HCT116 (cell line): Measurements from ENCODE around the gene GDF10. TPM values are rescaled to one million over a fixed set of nuclear protein-coding genes. Genes with fewer than 3 reads are reported as not detected.

Source experiments
- ATAC-seq: fragments of 200-7000 bp; cut with Tn5 transposase; 2 replicates; pipeline ENCODE4 v1.9.1; 2020; ENCODE audit warnings: mild to moderate bottlenecking, moderate library complexity
- BruUV-seq: library from RNA; stranded (reverse); fragments of 400-500 nt; replicated peaks from 2 replicates; lab custom pipeline; 2021; lab: Mats Ljungman, UMichigan
- CTCF ChIA-PET: fragments of 300-600 bp; sonication (Branson Sonifier 250); formaldehyde crosslinking; loops from one replicate; lab custom pipeline; 2021; ENCODE audit warnings: antibody characterized with exemption; lab: Charles Lee
- POLR2A ChIA-PET: fragments of 300-600, 350-600 bp; sonication (Branson Sonifier 250); formaldehyde crosslinking; loops from one replicate; lab custom pipeline; 2021; ENCODE audit warnings: antibody characterized with exemption; lab: Charles Lee
- RAD21 ChIA-PET, 2 experiments: fragments of 300-600 bp; sonication (Branson Sonifier 250); formaldehyde crosslinking; loops; one replicate each; lab custom pipeline; 2023; ENCODE audit warnings: low total read pairs in 2 of 2; ENCODE audit not compliant: uncharacterized antibody in 2 of 2, unreplicated experiment in 2 of 2, low non-redundant PET in 1 of 2; lab: Charles Lee
- DNase-seq: peaks from one replicate; pipeline ENCODE4 v3.0.0-alpha.2; 2010; ENCODE audit warnings: low read depth, low spot score
- H2AFZ ChIP-seq: fragments of 200-600 bp; shearing (Covaris generic), sonication (generic); 2 replicates; pipeline ENCODE4 v1.6.1; 2017; ENCODE audit warnings: low read depth, mixed run types, mixed read lengths, antibody characterized with exemption, low read length; ENCODE audit not compliant: poor library complexity, severe bottlenecking
- H3K27ac ChIP-seq: 2 replicates; pipeline ENCODE4 v1.5.1; 2012; ENCODE audit warnings: low read depth, low read length
- H3K27me3 ChIP-seq: fragments of 200-600 bp; sonication (generic); 2 replicates; pipeline ENCODE4 v1.6.1; 2016; ENCODE audit warnings: mixed run types, low read length, mixed read lengths; ENCODE audit not compliant: insufficient read depth
- H3K36me3 ChIP-seq, 2 experiments: fragments of 200-500 bp in 1 of 2; fragments of 200-600 bp in 1 of 2; sonication (Bioruptor generic) in 1 of 2; sonication (generic) in 1 of 2; 2 replicates each; pipeline versions ENCODE4 v1.5.1 to v1.6.1; 2014 to 2016; ENCODE audit warnings: low read length in 2 of 2, inconsistent platforms in 1 of 2, mixed read lengths in 1 of 2, mixed run types in 1 of 2; ENCODE audit not compliant: insufficient read depth in 2 of 2, control insufficient read depth in 1 of 2
- H3K4me1 ChIP-seq, 2 experiments: fragments of 200-600 bp in 1 of 2; sonication (generic) in 1 of 2; 2 replicates each; pipeline versions ENCODE4 v1.5.1 to v1.6.1; 2012 to 2017; ENCODE audit warnings: low read length in 2 of 2, inconsistent platforms in 1 of 2, mild to moderate bottlenecking in 1 of 2, mixed read lengths in 1 of 2, mixed run types in 1 of 2, moderate library complexity in 1 of 2; ENCODE audit not compliant: insufficient read depth in 2 of 2, control insufficient read depth in 1 of 2
- H3K4me2 ChIP-seq: fragments of 200-600 bp; sonication (generic); 2 replicates; pipeline ENCODE4 v1.6.1; 2017; ENCODE audit warnings: mixed run types, low read length, mixed read lengths
- H3K4me3 ChIP-seq, 2 experiments: fragments of 200-600 bp in 1 of 2; sonication (generic) in 1 of 2; replicated peaks in 1 of 2; 2 replicates each; pipeline ENCODE4 v1.5.1; 2011 to 2016; ENCODE audit warnings: low read length in 2 of 2, control low read depth in 1 of 2, low read depth in 1 of 2, mild to moderate bottlenecking in 1 of 2, mixed read lengths in 1 of 2, mixed run types in 1 of 2
- H3K79me2 ChIP-seq: fragments of 200-600 bp; sonication (generic); 2 replicates; pipeline ENCODE4 v1.6.1; 2017; ENCODE audit warnings: mild to moderate bottlenecking, mixed run types, low read length, moderate library complexity, mixed read lengths; ENCODE audit not compliant: insufficient read depth
- H3K9ac ChIP-seq: fragments of 200-600 bp; sonication (generic); 2 replicates; pipeline ENCODE4 v1.6.1; 2016; ENCODE audit warnings: low read length, mixed read lengths
- H3K9me2 ChIP-seq: fragments of 200-600 bp; sonication (generic), shearing (Covaris generic); 2 replicates; pipeline ENCODE4 v1.6.1; 2017; ENCODE audit warnings: mixed run types, mild to moderate bottlenecking, moderate library complexity; ENCODE audit not compliant: insufficient read depth
- H3K9me3 ChIP-seq, 2 experiments: fragments of 200-500 bp in 1 of 2; fragments of 200-600 bp in 1 of 2; sonication (Bioruptor generic) in 1 of 2; sonication (generic) in 1 of 2; 2 replicates each; pipeline ENCODE4 v1.6.1; 2014 to 2017; ENCODE audit warnings: low read length in 2 of 2, mixed read lengths in 2 of 2, inconsistent platforms in 1 of 2, low read depth in 1 of 2, mild to moderate bottlenecking in 1 of 2, mixed run types in 1 of 2, moderate library complexity in 1 of 2; ENCODE audit not compliant: control insufficient read depth in 1 of 2, insufficient read depth in 1 of 2
- H4K20me1 ChIP-seq: fragments of 200-600 bp; sonication (generic), shearing (Covaris generic); 2 replicates; pipeline ENCODE4 v1.6.1; 2017; ENCODE audit warnings: mixed run types, mild to moderate bottlenecking, moderate library complexity; ENCODE audit not compliant: insufficient read depth
- CEBPB ChIP-seq: IDR thresholded peaks from 2 replicates; pipeline ENCODE4 v1.6.1; 2012; ENCODE audit warnings: low read depth
- EGR1 ChIP-seq: IDR thresholded peaks from 2 replicates; pipeline ENCODE4 v1.6.1; 2012; ENCODE audit warnings: low read depth
- ELF1 ChIP-seq: IDR thresholded peaks from 2 replicates; pipeline ENCODE4 v1.6.1; 2012; ENCODE audit warnings: low read depth, borderline replicate concordance
- EZH2 ChIP-seq: fragments of 200-600 bp; sonication (generic); IDR thresholded peaks from 2 replicates; pipeline ENCODE4 v1.6.1; 2017; ENCODE audit warnings: antibody characterized with exemption, mixed run types
- EZH2phosphoT487 ChIP-seq: fragments of 200-600 bp; IDR thresholded peaks from 2 replicates; pipeline ENCODE4 v1.6.1; 2018; ENCODE audit warnings: antibody characterized with exemption, borderline replicate concordance
- FOSL1 ChIP-seq: IDR thresholded peaks from 2 replicates; pipeline ENCODE4 v1.6.1; 2012; ENCODE audit warnings: low read depth
- JUND ChIP-seq: IDR thresholded peaks from 2 replicates; pipeline ENCODE4 v1.6.1; 2012
- POLR2A ChIP-seq: IDR thresholded peaks from 2 replicates; pipeline ENCODE4 v1.7.0; 2011; ENCODE audit warnings: borderline replicate concordance; ENCODE audit not compliant: insufficient read depth, insufficient read length; ENCODE audit errors: extremely low read depth
- POLR2AphosphoS5 ChIP-seq: IDR thresholded peaks from 2 replicates; pipeline ENCODE4 v1.6.1; 2011; ENCODE audit warnings: mild to moderate bottlenecking, low read depth, low read length, moderate library complexity
- RAD21 ChIP-seq: IDR thresholded peaks from 2 replicates; pipeline ENCODE4 v1.6.1; 2012; ENCODE audit warnings: low read depth, mild to moderate bottlenecking
- SIN3A ChIP-seq: IDR thresholded peaks from 2 replicates; pipeline ENCODE4 v1.6.1; 2012; ENCODE audit warnings: low read depth
- SP1 ChIP-seq: IDR thresholded peaks from 2 replicates; pipeline ENCODE4 v1.6.1; 2012; ENCODE audit warnings: low read depth
- TCF7L2 ChIP-seq: IDR thresholded peaks from 2 replicates; pipeline ENCODE4 v1.7.0; 2011; ENCODE audit warnings: borderline replicate concordance, inconsistent platforms; ENCODE audit not compliant: insufficient read depth, insufficient read length; ENCODE audit errors: extremely low read depth
- YY1 ChIP-seq: IDR thresholded peaks from 2 replicates; pipeline ENCODE4 v1.6.1; 2011; ENCODE audit warnings: low read length, low read depth, moderate library complexity, mild to moderate bottlenecking; ENCODE audit not compliant: insufficient replicate concordance; ENCODE audit errors: extremely low read depth
- ZFX ChIP-seq: fragments of 450-650 bp; IDR thresholded peaks from 2 replicates; pipeline ENCODE4 v1.6.1; 2017
- ZNF274 ChIP-seq: fragments of 200-500 bp; sonication (Bioruptor generic); IDR thresholded peaks from 2 replicates; pipeline ENCODE4 v1.6.1; 2014; ENCODE audit warnings: mild to moderate bottlenecking, low read depth, low read length, inconsistent platforms
- intact Hi-C: fragments of 100-400 bp; cut with micrococcal nuclease; formaldehyde crosslinking; loops from 2 replicates; pipeline ENCODE4 v1.10.0; 2022
- total RNA-seq: library from RNA; stranded (reverse); gene quantifications from one replicate; pipeline ENCODE4 v1.2.1, GENCODE V29; 2021; ENCODE audit not compliant: unreplicated experiment
- TF ChIP-seq, protein P1 (sequence below): IDR thresholded peaks from 2 replicates; pipeline ENCODE4 v1.6.1; 2012; ENCODE audit warnings: low read depth
- TF ChIP-seq, protein P2 (sequence below), 3 experiments: fragments of 200-600 bp in 1 of 3; sonication (generic) in 1 of 3; IDR thresholded peaks in 2 of 3; conservative IDR thresholded peaks in 1 of 3; 2 replicates each; pipeline ENCODE4 v1.5.1; 2012 to 2017; ENCODE audit warnings: low read depth in 2 of 3, low read length in 2 of 3, antibody characterized with exemption in 1 of 3, borderline replicate concordance in 1 of 3, control low read depth in 1 of 3, mild to moderate bottlenecking in 1 of 3, mixed read lengths in 1 of 3, mixed run types in 1 of 3, moderate library complexity in 1 of 3; ENCODE audit not compliant: insufficient read depth in 1 of 3
- TF ChIP-seq, protein P3 (sequence below): IDR thresholded peaks from 2 replicates; pipeline ENCODE4 v1.6.1; 2012

Gene GDF10
- total RNA-seq, 1 experiment from 2014 or later, result not detected

DNA sequence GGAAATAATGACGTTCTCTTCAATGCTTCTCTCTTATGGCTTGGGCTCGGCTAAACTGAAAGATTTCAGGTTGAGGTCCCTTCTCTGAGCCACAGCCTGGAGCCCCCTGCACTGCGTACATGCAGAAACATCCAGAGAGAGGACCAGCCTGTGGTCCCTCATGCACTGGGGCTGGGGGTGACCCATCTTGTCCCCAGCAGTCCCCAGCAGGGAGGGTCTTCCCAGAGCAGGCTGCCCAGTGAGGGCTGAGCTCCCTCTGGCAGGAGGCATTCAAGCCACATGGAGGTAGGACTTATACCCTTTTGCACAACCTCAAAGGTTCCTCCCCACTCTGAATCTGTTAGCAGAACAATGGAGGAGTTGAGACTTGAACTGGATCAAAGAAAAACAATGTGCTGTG lies 7.4 kb downstream of the GDF10 start:
- Histone ChIP-seq H3K9ac (no peak overlapping the region), H3K4me1 (no peaks in the 10 kb centered on the region; a peak in 1 of 4 replicates), H3K4me2 (no peak overlapping the region), H3K27ac (no peak overlapping the region), H3K27me3 (peaks cover 19% of the 10 kb centered on the region; the same call in 1 of the 2 replicates), H3K79me2 (no peaks in the 10 kb centered on the region), H3K9me2 (no peaks in the 10 kb centered on the region), H3K4me3 (no peak overlapping the region), H3K9me3 (no peaks in the 10 kb centered on the region), H4K20me1 (no peaks in the 10 kb centered on the region), H3K36me3 (no peaks in the 10 kb centered on the region), H2AFZ (no peak overlapping the region)
- BruUV-seq, result no TSS peak
- ChIA-PET POLR2A (no interaction called here), RAD21 (interaction anchor here in 1 of 2 experiments (1.5 kb wide), 1 partner anchor 259 kb away, joined by 3 read pairs; no protein-coding TSS in a partner anchor), CTCF (no interaction called here)
- ATAC-seq, result no peak
- intact Hi-C loops, result no loop called here
- no peak for DNase-seq
- TF ChIP-seq EZH2phosphoT487, result no peak
- no peak for TF ChIP-seq ELF1
- no peak for TF ChIP-seq JUND
- TF ChIP-seq EZH2, result no peak
- TF ChIP-seq, protein P1, sequence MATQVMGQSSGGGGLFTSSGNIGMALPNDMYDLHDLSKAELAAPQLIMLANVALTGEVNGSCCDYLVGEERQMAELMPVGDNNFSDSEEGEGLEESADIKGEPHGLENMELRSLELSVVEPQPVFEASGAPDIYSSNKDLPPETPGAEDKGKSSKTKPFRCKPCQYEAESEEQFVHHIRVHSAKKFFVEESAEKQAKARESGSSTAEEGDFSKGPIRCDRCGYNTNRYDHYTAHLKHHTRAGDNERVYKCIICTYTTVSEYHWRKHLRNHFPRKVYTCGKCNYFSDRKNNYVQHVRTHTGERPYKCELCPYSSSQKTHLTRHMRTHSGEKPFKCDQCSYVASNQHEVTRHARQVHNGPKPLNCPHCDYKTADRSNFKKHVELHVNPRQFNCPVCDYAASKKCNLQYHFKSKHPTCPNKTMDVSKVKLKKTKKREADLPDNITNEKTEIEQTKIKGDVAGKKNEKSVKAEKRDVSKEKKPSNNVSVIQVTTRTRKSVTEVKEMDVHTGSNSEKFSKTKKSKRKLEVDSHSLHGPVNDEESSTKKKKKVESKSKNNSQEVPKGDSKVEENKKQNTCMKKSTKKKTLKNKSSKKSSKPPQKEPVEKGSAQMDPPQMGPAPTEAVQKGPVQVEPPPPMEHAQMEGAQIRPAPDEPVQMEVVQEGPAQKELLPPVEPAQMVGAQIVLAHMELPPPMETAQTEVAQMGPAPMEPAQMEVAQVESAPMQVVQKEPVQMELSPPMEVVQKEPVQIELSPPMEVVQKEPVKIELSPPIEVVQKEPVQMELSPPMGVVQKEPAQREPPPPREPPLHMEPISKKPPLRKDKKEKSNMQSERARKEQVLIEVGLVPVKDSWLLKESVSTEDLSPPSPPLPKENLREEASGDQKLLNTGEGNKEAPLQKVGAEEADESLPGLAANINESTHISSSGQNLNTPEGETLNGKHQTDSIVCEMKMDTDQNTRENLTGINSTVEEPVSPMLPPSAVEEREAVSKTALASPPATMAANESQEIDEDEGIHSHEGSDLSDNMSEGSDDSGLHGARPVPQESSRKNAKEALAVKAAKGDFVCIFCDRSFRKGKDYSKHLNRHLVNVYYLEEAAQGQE, result no peak
- no peak for TF ChIP-seq EGR1
- no peak for TF ChIP-seq SIN3A
- TF ChIP-seq ZFX, result no peak
- TF ChIP-seq CEBPB, result no peak
- no peak for TF ChIP-seq TCF7L2
- TF ChIP-seq, protein P2, sequence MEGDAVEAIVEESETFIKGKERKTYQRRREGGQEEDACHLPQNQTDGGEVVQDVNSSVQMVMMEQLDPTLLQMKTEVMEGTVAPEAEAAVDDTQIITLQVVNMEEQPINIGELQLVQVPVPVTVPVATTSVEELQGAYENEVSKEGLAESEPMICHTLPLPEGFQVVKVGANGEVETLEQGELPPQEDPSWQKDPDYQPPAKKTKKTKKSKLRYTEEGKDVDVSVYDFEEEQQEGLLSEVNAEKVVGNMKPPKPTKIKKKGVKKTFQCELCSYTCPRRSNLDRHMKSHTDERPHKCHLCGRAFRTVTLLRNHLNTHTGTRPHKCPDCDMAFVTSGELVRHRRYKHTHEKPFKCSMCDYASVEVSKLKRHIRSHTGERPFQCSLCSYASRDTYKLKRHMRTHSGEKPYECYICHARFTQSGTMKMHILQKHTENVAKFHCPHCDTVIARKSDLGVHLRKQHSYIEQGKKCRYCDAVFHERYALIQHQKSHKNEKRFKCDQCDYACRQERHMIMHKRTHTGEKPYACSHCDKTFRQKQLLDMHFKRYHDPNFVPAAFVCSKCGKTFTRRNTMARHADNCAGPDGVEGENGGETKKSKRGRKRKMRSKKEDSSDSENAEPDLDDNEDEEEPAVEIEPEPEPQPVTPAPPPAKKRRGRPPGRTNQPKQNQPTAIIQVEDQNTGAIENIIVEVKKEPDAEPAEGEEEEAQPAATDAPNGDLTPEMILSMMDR (IDR thresholded peaks at IDR 0.05 in 2 of 3, conservative IDR thresholded peaks at IDR 0.05 in 1 of 3; ENCODE audit: borderline replicate concordance in 1 of 3, insufficient read depth in 1 of 3, low read depth in 2 of 3, low read length in 2 of 3), result no peak
- no peak for TF ChIP-seq POLR2A
- TF ChIP-seq ZNF274, result no peak
- TF ChIP-seq, protein P3, sequence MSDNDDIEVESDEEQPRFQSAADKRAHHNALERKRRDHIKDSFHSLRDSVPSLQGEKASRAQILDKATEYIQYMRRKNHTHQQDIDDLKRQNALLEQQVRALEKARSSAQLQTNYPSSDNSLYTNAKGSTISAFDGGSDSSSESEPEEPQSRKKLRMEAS, result no peak
- TF ChIP-seq YY1, result no peak
- no peak for TF ChIP-seq FOSL1
- TF ChIP-seq SP1, result no peak
- no peak for TF ChIP-seq POLR2AphosphoS5
- TF ChIP-seq RAD21, result no peak
